SJSA1 (cell line): ENCODE results near the gene METTL25. TPM values are rescaled to one million over a fixed set of nuclear protein-coding genes. Genes with fewer than 3 reads are reported as not detected.
A peak's percentile ranks its signal among the peaks of the same experiment; 100 is the strongest.
"Not testable (repeated sequence)": the region's sequence is repeated elsewhere in the genome, so short reads cannot be mapped to it uniquely, and the experiment has no call there.

ENCODE experiments used
- DNase-seq, 2 experiments: peaks; one replicate each; pipeline ENCODE4 v3.0.0-alpha.2; 2015 to 2020; ENCODE audit warnings: low spot score in 2 of 2, low read depth in 1 of 2
- H3K27ac ChIP-seq: fragments of 250-450 bp; sonication (Bioruptor Pico); 2 replicates; pipeline ENCODE4 v1.5.1; 2020; ENCODE audit warnings: mild to moderate bottlenecking, moderate library complexity
- H3K27me3 ChIP-seq: fragments of 250-450 bp; sonication (Bioruptor Pico); replicated peaks from 2 replicates; pipeline ENCODE4 v1.5.1; 2020; ENCODE audit warnings: mild to moderate bottlenecking, moderate library complexity
- H3K36me3 ChIP-seq: fragments of 250-450 bp; sonication (Bioruptor Pico); 2 replicates; pipeline ENCODE4 v1.5.1; 2020; ENCODE audit warnings: mild to moderate bottlenecking
- H3K4me1 ChIP-seq: fragments of 250-450 bp; sonication (Bioruptor Pico); replicated peaks from 2 replicates; pipeline ENCODE4 v1.6.1; 2021; ENCODE audit warnings: mild to moderate bottlenecking
- H3K4me3 ChIP-seq: fragments of 250-450 bp; sonication (Bioruptor Pico); 2 replicates; pipeline ENCODE4 v1.5.1; 2020; ENCODE audit warnings: mild to moderate bottlenecking
- H3K9me3 ChIP-seq: fragments of 250-450 bp; sonication (Bioruptor Pico); replicated peaks from 2 replicates; pipeline ENCODE4 v1.5.1; 2020; ENCODE audit warnings: mild to moderate bottlenecking
- total RNA-seq: library from RNA; depleted of rRNA; stranded (reverse); fragments of >200 nt; shearing (Covaris generic); gene quantifications from 2 replicates; pipeline ENCODE4 v1.2.3, GENCODE V29; 2014; rRNA removed

Gene METTL25
- 7.2 and 15.0 TPM in 2 replicates for total RNA-seq

GRCh38 chr12:82358200-82359114, at the start of gene METTL25, which contains the start of gene CCDC59:
Gene METTL25 (plus strand): TSS chr12:82358529. CDS start chr12:82358566, 37 bp downstream.
Gene CCDC59 (minus strand): TSS chr12:82358387. CDS start chr12:82358376, 11 bp downstream.
- DNase-seq, result peak; percentile 96 to 98
- peak within 1 kb of the TSS; percentile 70 for H3K4me3 ChIP-seq
- no peaks in the 10 kb centered on the region for H3K27me3 ChIP-seq
- H3K4me1 ChIP-seq, result peaks cover 7% of the 10 kb centered on the region
- no peaks in the 10 kb centered on the region for H3K9me3 ChIP-seq
- peaks cover 36% of the 10 kb centered on the region for H3K36me3 ChIP-seq
- H3K27ac ChIP-seq, result peak within 1 kb of the TSS; percentile 95

- Histone ChIP-seq H3K27me3 (no peaks in the 10 kb centered on the region), H3K27ac (no peak overlapping the region), H3K36me3 (no peaks in the 10 kb centered on the region), H3K4me3 (no peak overlapping the region), H3K4me1 (no peaks in the 10 kb centered on the region), H3K9me3 (no peaks in the 10 kb centered on the region)
- no peak for DNase-seq
These were observed 43.9 kb upstream of the METTL25 start for GRCh38 chr12:82314406-82314892.

- no peak for DNase-seq
- Histone ChIP-seq H3K9me3 (no peaks in the 10 kb centered on the region), H3K4me1 (no peaks in the 10 kb centered on the region), H3K4me3 (no peak overlapping the region), H3K27me3 (no peaks in the 10 kb centered on the region), H3K36me3 (no peaks in the 10 kb centered on the region), H3K27ac (no peak overlapping the region)
These were observed 39.1 kb upstream of the METTL25 start for GRCh38 chr12:82319276-82319675.

- H3K4me1 ChIP-seq, result no peaks in the 10 kb centered on the region
- H3K36me3 ChIP-seq, result no peaks in the 10 kb centered on the region
- no peaks in the 10 kb centered on the region for H3K27me3 ChIP-seq
- no peak overlapping the region for H3K4me3 ChIP-seq
- H3K9me3 ChIP-seq, result no peaks in the 10 kb centered on the region
- H3K27ac ChIP-seq, result no peak overlapping the region
- DNase-seq, result no peak
These were observed 32.6 kb upstream of the METTL25 start for GRCh38 chr12:82325540-82326336.

- Histone ChIP-seq H3K27me3 (no peaks in the 10 kb centered on the region), H3K27ac (no peak overlapping the region), H3K36me3 (no peaks in the 10 kb centered on the region), H3K9me3 (no peaks in the 10 kb centered on the region), H3K4me1 (no peaks in the 10 kb centered on the region), H3K4me3 (no peak overlapping the region)
- peak in 1 of 2 experiments; percentile 2 for DNase-seq
These were observed 31.3 kb upstream of the METTL25 start for GRCh38 chr12:82326905-82327503.

GRCh38 chr12:82327861-82328260, 30.5 kb upstream of the METTL25 start:
- no peak overlapping the region for H3K4me3 ChIP-seq
- H3K4me1 ChIP-seq, result no peaks in the 10 kb centered on the region
- no peak for DNase-seq
- H3K9me3 ChIP-seq, result no peaks in the 10 kb centered on the region
- H3K27me3 ChIP-seq, result no peaks in the 10 kb centered on the region
- H3K27ac ChIP-seq, result no peak overlapping the region
- H3K36me3 ChIP-seq, result no peaks in the 10 kb centered on the region

- Histone ChIP-seq H3K4me3 (no peak overlapping the region), H3K9me3 (no peaks in the 10 kb centered on the region), H3K27ac (no peak overlapping the region), H3K27me3 (no peaks in the 10 kb centered on the region), H3K4me1 (no peaks in the 10 kb centered on the region), H3K36me3 (no peaks in the 10 kb centered on the region)
- no peak for DNase-seq
These were observed 28.8 kb upstream of the METTL25 start for GRCh38 chr12:82329508-82329907.

- DNase-seq, result no peak
- Histone ChIP-seq H3K27ac (no peak overlapping the region), H3K4me3 (no peak overlapping the region), H3K36me3 (peaks cover 33% of the 10 kb centered on the region), H3K4me1 (no peaks in the 10 kb centered on the region), H3K9me3 (no peaks in the 10 kb centered on the region), H3K27me3 (no peaks in the 10 kb centered on the region)
These were observed 8.2 kb upstream of the METTL25 start for GRCh38 chr12:82350161-82350560.

GRCh38 chr12:82351390-82351789, 6.9 kb upstream of the METTL25 start:
- Histone ChIP-seq H3K36me3 (peaks cover 46% of the 10 kb centered on the region), H3K4me3 (no peak overlapping the region), H3K9me3 (no peaks in the 10 kb centered on the region), H3K4me1 (no peaks in the 10 kb centered on the region), H3K27me3 (no peaks in the 10 kb centered on the region), H3K27ac (no peak overlapping the region)
- DNase-seq, result no peak

GRCh38 chr12:82357340-82357739, 989 bp upstream of the METTL25 start:
- no peak for DNase-seq
- peak overlapping the region; percentile 95 for H3K27ac ChIP-seq

GRCh38 chr12:82357845-82358199, 507 bp upstream of the METTL25 start:
- peak overlapping the region; percentile 70 for H3K4me3 ChIP-seq
- H3K27me3 ChIP-seq, result no peaks in the 10 kb centered on the region
- peaks cover 7% of the 10 kb centered on the region for H3K4me1 ChIP-seq
- no peaks in the 10 kb centered on the region for H3K9me3 ChIP-seq
- peaks cover 42% of the 10 kb centered on the region for H3K36me3 ChIP-seq
- DNase-seq, result no peak
- H3K27ac ChIP-seq, result peak overlapping the region; percentile 95

More at GRCh38 chr12:82357340-82357739, 989 bp upstream of the METTL25 start:
- peak overlapping the region; percentile 70 for H3K4me3 ChIP-seq
- H3K9me3 ChIP-seq, result no peaks in the 10 kb centered on the region
- H3K4me1 ChIP-seq, result peaks cover 7% of the 10 kb centered on the region
- no peaks in the 10 kb centered on the region for H3K27me3 ChIP-seq
- peaks cover 47% of the 10 kb centered on the region for H3K36me3 ChIP-seq

- Histone ChIP-seq H3K36me3 (peaks cover 31% of the 10 kb centered on the region), H3K27ac (no peak overlapping the region), H3K27me3 (no peaks in the 10 kb centered on the region), H3K9me3 (no peaks in the 10 kb centered on the region), H3K4me1 (peaks cover 7% of the 10 kb centered on the region), H3K4me3 (peak overlapping the region; percentile 70)
- DNase-seq, result no peak
These were observed 768 bp downstream of the METTL25 start for GRCh38 chr12:82359115-82359478.

- not testable (repeated sequence) for H3K9me3 ChIP-seq, H3K4me3 ChIP-seq
These were observed 2.5 kb downstream of the METTL25 start for GRCh38 chr12:82360834-82361233.

More at GRCh38 chr12:82360834-82361233, 2.5 kb downstream of the METTL25 start:
- H3K4me1 ChIP-seq, H3K27ac ChIP-seq, DNase-seq, H3K27me3 ChIP-seq: not testable (repeated sequence)
- H3K36me3 ChIP-seq, result peaks cover 16% of the 10 kb centered on the region
